Measurements from ENCODE around the gene ANKRD24.
"Not testable (repeated sequence)": the region's sequence is repeated elsewhere in the genome, so short reads cannot be mapped to it uniquely, and the experiment has no call there.

Gene ANKRD24

DNA sequence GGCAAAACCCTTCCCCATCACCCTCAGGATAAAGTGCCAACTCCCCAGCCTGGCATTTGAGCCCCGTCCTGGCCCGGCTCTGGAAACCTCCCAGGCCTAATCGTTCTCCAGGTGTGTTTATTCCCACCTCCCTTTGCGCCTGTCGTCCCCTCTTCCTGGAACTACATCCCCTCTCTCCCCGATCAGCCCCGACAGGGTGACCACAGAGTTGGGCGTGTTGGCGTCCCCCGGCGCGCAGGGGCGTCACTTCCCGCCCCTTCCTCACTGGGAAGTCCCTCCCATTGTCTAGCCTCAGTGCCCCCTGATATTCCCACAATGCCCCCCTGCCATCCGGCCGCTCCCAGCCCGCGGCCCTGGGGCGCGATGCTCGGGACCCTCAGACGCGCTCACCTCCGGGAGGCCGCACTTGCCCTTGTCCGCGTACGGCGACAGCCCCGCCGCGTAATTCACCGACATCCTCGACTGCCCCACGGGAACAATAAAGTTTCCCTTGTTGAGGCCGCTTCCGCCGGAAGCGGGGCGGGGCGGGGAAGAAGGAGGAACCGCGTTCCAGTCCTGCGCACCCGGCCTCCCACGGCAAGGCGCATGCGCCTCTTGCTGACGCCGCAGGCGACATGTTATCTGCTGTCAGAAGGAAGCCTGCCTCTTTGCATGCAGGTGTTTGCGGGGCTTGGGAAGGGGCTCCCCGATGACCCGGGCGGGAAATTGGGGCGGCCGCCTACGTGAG, at the start of gene ANKRD24, which contains the start of gene SIRT6:
ANKRD24 (plus strand) TSS at position 606 of the 727 bp plus-strand sequence. CDS start 3,737 bp downstream, outside the sequence.
SIRT6 (minus strand) TSS at position 480 of the 727 bp plus-strand sequence; CDS start at position 456, 24 bp downstream.
- H3K36me3 ChIP-seq (ENCODE audit: insufficient read depth, low read length): peaks cover 8% of the 10 kb centered on the region
- H3K27me3 ChIP-seq (ENCODE audit: control insufficient read depth in 1 of 2, insufficient read depth in 2 of 2, low read length in 2 of 2): peaks cover 0 to 4% of the 10 kb centered on the region in 2 donors
- H3K27ac ChIP-seq (ENCODE audit: low read depth, low read length): peak within 1 kb of the TSS; percentile 85
- H3K9ac ChIP-seq (ENCODE audit: low read length): peak within 1 kb of the TSS; percentile 51
- peak within 1 kb of the TSS; percentile 90 to 99 for H3K4me3 ChIP-seq (ENCODE audit: low read depth in 1 of 2, low read length in 2 of 2)
- H3K9me3 ChIP-seq (ENCODE audit: low read length): no peaks in the 10 kb centered on the region
- H3K4me1 ChIP-seq (ENCODE audit: insufficient read depth, low read length): peaks cover 13% of the 10 kb centered on the region

DNA sequence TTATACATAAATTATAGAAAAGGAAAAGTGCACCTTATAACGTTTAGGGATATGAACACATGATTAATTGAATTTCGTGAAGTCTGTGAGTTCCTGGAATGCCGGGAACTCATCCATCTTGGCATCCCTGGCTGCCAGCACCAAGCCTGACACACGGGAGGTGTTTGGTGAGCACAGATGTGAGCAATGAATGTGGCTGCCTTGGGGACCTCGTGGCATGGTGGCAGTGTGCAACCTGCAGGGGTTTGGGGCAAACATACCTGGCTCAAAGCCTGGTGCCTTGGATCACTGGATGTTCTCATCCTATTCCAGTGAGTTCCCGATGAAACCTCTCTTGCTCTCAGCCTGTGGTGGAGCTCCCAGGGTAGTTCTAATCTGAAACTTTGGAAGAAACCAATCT, 48.1 kb upstream of the ANKRD24 start:
- Histone ChIP-seq H3K4me3 (ENCODE audit: low read depth in 1 of 2, low read length in 2 of 2) (no peak overlapping the region), H3K27ac (ENCODE audit: low read depth, low read length) (no peak overlapping the region), H3K27me3 (ENCODE audit: control insufficient read depth in 1 of 2, insufficient read depth in 2 of 2, low read length in 2 of 2) (no peaks in the 10 kb centered on the region), H3K36me3 (ENCODE audit: insufficient read depth, low read length) (no peaks in the 10 kb centered on the region), H3K4me1 (ENCODE audit: insufficient read depth, low read length) (no peaks in the 10 kb centered on the region), H3K9me3 (ENCODE audit: low read length) (no peaks in the 10 kb centered on the region), H3K9ac (ENCODE audit: low read length) (no peak overlapping the region)

GRCh38 chr19:4135386-4135785, 47.1 kb upstream of the ANKRD24 start:
- not testable (repeated sequence) for H3K4me1 ChIP-seq (ENCODE audit: insufficient read depth, low read length); H3K36me3 ChIP-seq (ENCODE audit: insufficient read depth, low read length); H3K9ac ChIP-seq (ENCODE audit: low read length); H3K27me3 ChIP-seq (ENCODE audit: control insufficient read depth in 1 of 2, insufficient read depth in 2 of 2, low read length in 2 of 2); H3K9me3 ChIP-seq (ENCODE audit: low read length); H3K27ac ChIP-seq (ENCODE audit: low read depth, low read length); H3K4me3 ChIP-seq (ENCODE audit: low read depth in 1 of 2, low read length in 2 of 2)

GRCh38 chr19:4136680-4137088, 45.8 kb upstream of the ANKRD24 start:
- Histone ChIP-seq H3K4me1 (ENCODE audit: insufficient read depth, low read length) (no peaks in the 10 kb centered on the region), H3K9me3 (ENCODE audit: low read length) (no peaks in the 10 kb centered on the region), H3K36me3 (ENCODE audit: insufficient read depth, low read length) (no peaks in the 10 kb centered on the region), H3K4me3 (ENCODE audit: low read depth in 1 of 2, low read length in 2 of 2) (no peak overlapping the region), H3K27ac (ENCODE audit: low read depth, low read length) (no peak overlapping the region), H3K9ac (ENCODE audit: low read length) (no peak overlapping the region), H3K27me3 (ENCODE audit: control insufficient read depth in 1 of 2, insufficient read depth in 2 of 2, low read length in 2 of 2) (no peaks in the 10 kb centered on the region)

- no peak overlapping the region for H3K27ac ChIP-seq (ENCODE audit: low read depth, low read length)
- H3K9ac ChIP-seq (ENCODE audit: low read length): no peak overlapping the region
Measured at GRCh38 chr19:4138445-4138844, 44.0 kb upstream of the ANKRD24 start.

DNA sequence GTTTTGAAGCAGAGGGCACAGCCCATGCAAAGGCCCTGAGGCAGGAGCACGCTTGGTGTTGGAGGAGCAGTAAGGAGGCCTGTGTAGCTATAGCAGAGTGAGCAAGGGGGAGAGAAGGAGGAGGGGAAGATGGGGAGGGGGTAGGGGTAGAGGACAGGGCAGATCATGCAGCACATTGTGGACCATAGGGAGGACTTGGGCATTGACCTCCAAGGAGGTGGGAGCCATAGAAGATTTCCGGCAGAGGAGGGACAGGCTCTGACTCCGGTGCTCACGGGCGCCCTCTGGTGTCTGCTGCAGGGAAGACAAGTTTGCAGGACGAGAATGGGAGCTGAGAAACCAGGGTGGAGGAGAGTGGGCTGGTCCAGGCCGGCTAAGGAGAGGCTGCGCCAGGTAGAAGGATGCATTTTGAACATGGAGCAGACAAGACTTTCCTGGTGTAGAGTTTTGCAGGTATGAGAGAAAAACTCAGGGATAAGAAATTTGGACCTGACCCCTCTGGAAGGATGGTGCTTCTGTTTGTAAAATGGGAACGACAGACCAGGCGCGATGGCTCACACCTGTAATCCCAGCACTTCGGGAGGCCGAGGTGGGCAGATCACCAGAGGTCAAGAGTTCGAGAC, 42.8 kb upstream of the ANKRD24 start:
- Histone ChIP-seq H3K27me3 (ENCODE audit: control insufficient read depth in 1 of 2, insufficient read depth in 2 of 2, low read length in 2 of 2) (peaks cover 0 to 2% of the 10 kb centered on the region in 2 donors), H3K4me1 (ENCODE audit: insufficient read depth, low read length) (no peaks in the 10 kb centered on the region), H3K9ac (ENCODE audit: low read length) (no peak overlapping the region), H3K4me3 (ENCODE audit: low read depth in 1 of 2, low read length in 2 of 2) (no peak overlapping the region), H3K9me3 (ENCODE audit: low read length) (no peaks in the 10 kb centered on the region), H3K36me3 (ENCODE audit: insufficient read depth, low read length) (no peaks in the 10 kb centered on the region), H3K27ac (ENCODE audit: low read depth, low read length) (no peak overlapping the region)

More at GRCh38 chr19:4138445-4138844, 44.0 kb upstream of the ANKRD24 start:
- no peaks in the 10 kb centered on the region for H3K27me3 ChIP-seq (ENCODE audit: control insufficient read depth in 1 of 2, insufficient read depth in 2 of 2, low read length in 2 of 2)
- H3K9me3 ChIP-seq (ENCODE audit: low read length): no peaks in the 10 kb centered on the region
- no peaks in the 10 kb centered on the region for H3K36me3 ChIP-seq (ENCODE audit: insufficient read depth, low read length)
- no peaks in the 10 kb centered on the region for H3K4me1 ChIP-seq (ENCODE audit: insufficient read depth, low read length)
- H3K4me3 ChIP-seq (ENCODE audit: low read depth in 1 of 2, low read length in 2 of 2): no peak overlapping the region

GRCh38 chr19:4140237-4140711, 42.2 kb upstream of the ANKRD24 start:
- Histone ChIP-seq H3K4me1 (ENCODE audit: insufficient read depth, low read length) (no peaks in the 10 kb centered on the region), H3K27ac (ENCODE audit: low read depth, low read length) (no peak overlapping the region), H3K36me3 (ENCODE audit: insufficient read depth, low read length) (no peaks in the 10 kb centered on the region), H3K27me3 (ENCODE audit: control insufficient read depth in 1 of 2, insufficient read depth in 2 of 2, low read length in 2 of 2) (peaks cover 0 to 3% of the 10 kb centered on the region in 2 donors), H3K4me3 (ENCODE audit: low read depth in 1 of 2, low read length in 2 of 2) (no peak overlapping the region), H3K9me3 (ENCODE audit: low read length) (no peaks in the 10 kb centered on the region), H3K9ac (ENCODE audit: low read length) (no peak overlapping the region)

DNA sequence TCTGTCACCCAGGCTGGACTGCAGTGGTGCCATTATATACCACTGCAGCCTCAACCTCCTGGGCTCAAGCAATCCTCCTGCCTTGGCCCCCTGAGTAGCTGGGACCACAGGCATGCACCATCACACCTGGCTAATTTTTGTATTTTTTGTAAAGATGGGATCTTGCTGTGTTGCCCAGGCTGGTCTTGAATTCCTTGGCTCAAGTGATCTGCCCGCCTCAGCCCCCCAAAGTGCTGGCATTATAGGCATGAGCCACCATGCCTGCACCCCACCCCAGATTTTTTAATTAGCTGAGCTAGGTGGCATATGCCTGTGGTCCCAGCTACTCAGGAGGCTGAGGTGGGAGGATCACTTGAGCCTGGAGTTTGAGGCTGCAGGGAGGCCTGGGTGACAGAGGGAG, 39.6 kb upstream of the ANKRD24 start:
- H3K9me3 ChIP-seq (ENCODE audit: low read length); H3K4me1 ChIP-seq (ENCODE audit: insufficient read depth, low read length); H3K4me3 ChIP-seq (ENCODE audit: low read depth in 1 of 2, low read length in 2 of 2); H3K27ac ChIP-seq (ENCODE audit: low read depth, low read length); H3K9ac ChIP-seq (ENCODE audit: low read length); H3K27me3 ChIP-seq (ENCODE audit: control insufficient read depth in 1 of 2, insufficient read depth in 2 of 2, low read length in 2 of 2); H3K36me3 ChIP-seq (ENCODE audit: insufficient read depth, low read length): not testable (repeated sequence)

- no peak overlapping the region for H3K27ac ChIP-seq (ENCODE audit: low read depth, low read length)
- no peaks in the 10 kb centered on the region for H3K36me3 ChIP-seq (ENCODE audit: insufficient read depth, low read length)
- H3K9me3 ChIP-seq (ENCODE audit: low read length): no peaks in the 10 kb centered on the region
- H3K4me3 ChIP-seq (ENCODE audit: low read depth in 1 of 2, low read length in 2 of 2): no peak overlapping the region
- H3K9ac ChIP-seq (ENCODE audit: low read length): no peak overlapping the region
- H3K27me3 ChIP-seq (ENCODE audit: control insufficient read depth in 1 of 2, insufficient read depth in 2 of 2, low read length in 2 of 2): peaks cover 0 to 3% of the 10 kb centered on the region in 2 donors
- no peaks in the 10 kb centered on the region for H3K4me1 ChIP-seq (ENCODE audit: insufficient read depth, low read length)
Measured at GRCh38 chr19:4144666-4145249, 37.7 kb upstream of the ANKRD24 start.

- Histone ChIP-seq H3K4me1 (ENCODE audit: insufficient read depth, low read length) (no peaks in the 10 kb centered on the region), H3K4me3 (ENCODE audit: low read depth in 1 of 2, low read length in 2 of 2) (no peak overlapping the region), H3K9me3 (ENCODE audit: low read length) (no peaks in the 10 kb centered on the region), H3K27ac (ENCODE audit: low read depth, low read length) (no peak overlapping the region), H3K9ac (ENCODE audit: low read length) (no peak overlapping the region), H3K27me3 (ENCODE audit: control insufficient read depth in 1 of 2, insufficient read depth in 2 of 2, low read length in 2 of 2) (peaks cover 0 to 7% of the 10 kb centered on the region in 2 donors), H3K36me3 (ENCODE audit: insufficient read depth, low read length) (no peaks in the 10 kb centered on the region)
Measured at GRCh38 chr19:4149518-4150288, 32.8 kb upstream of the ANKRD24 start.

DNA sequence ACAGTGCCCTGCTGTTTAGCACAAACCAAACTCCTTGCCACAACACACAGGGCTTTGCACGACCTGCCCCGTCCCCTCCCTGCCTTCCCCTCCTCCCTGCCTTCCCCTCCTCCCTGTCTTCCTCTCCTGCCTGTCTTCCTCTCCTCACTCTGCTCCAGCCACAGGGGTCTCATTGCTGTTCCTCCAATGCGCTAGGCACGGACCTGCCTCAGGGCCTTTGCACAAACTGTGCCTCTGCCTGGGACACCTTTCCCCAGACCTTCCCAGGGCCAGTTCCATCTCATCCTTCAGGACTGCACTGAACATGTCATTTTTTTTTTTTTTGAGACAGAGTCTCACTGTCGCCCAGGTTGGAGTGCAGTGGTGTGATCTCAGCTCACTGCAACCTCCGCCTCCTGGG, 30.9 kb upstream of the ANKRD24 start:
- H3K4me1 ChIP-seq (ENCODE audit: insufficient read depth, low read length): no peaks in the 10 kb centered on the region
- H3K9me3 ChIP-seq (ENCODE audit: low read length): no peaks in the 10 kb centered on the region

More for the DNA sequence above, 30.9 kb upstream of the ANKRD24 start:
- no peak overlapping the region for H3K27ac ChIP-seq (ENCODE audit: low read depth, low read length)
- H3K4me3 ChIP-seq (ENCODE audit: low read depth in 1 of 2, low read length in 2 of 2): no peak overlapping the region
- no peaks in the 10 kb centered on the region for H3K36me3 ChIP-seq (ENCODE audit: insufficient read depth, low read length)
- H3K27me3 ChIP-seq (ENCODE audit: control insufficient read depth in 1 of 2, insufficient read depth in 2 of 2, low read length in 2 of 2): peaks cover 0 to 5% of the 10 kb centered on the region in 2 donors
- no peak overlapping the region for H3K9ac ChIP-seq (ENCODE audit: low read length)

Measured in muscle layer of colon (tissue), 2 donors.